Lower lobe of right lung (tissue), 2 donors: ENCODE data around the gene PPM1G. TPM values are rescaled to one million over a fixed set of nuclear protein-coding genes. Genes with fewer than 3 reads are reported as not detected.
"Not testable (repeated sequence)": the region's sequence is repeated elsewhere in the genome, so short reads cannot be mapped to it uniquely, and the experiment has no call there.

Experiments
- ATAC-seq, 2 donors: fragments of 200-7000 bp; cut with Tn5 transposase; one replicate each; pipeline ENCODE4 v1.9.1; 2020 to 2022; ENCODE audit warnings: mild to moderate bottlenecking in 2 of 2, moderate library complexity in 2 of 2
- DNase-seq: peaks from one replicate; pipeline ENCODE4 v3.0.0-alpha.2; 2020
- H3K27ac ChIP-seq: fragments of 200-600 bp; one replicate; pipeline ENCODE4 v1.8.0; 2022
- H3K27me3 ChIP-seq: fragments of 200-600 bp; one replicate; pipeline ENCODE4 v1.8.0; 2022; ENCODE audit warnings: low read depth
- H3K36me3 ChIP-seq: fragments of 200-600 bp; one replicate; pipeline ENCODE4 v1.8.0; 2022; ENCODE audit warnings: mild to moderate bottlenecking
- H3K4me1 ChIP-seq: fragments of 200-600 bp; one replicate; pipeline ENCODE4 v1.8.0; 2022
- H3K4me3 ChIP-seq: fragments of 200-600 bp; one replicate; pipeline ENCODE4 v1.8.0; 2022; ENCODE audit warnings: mild to moderate bottlenecking
- H3K9me3 ChIP-seq: fragments of 200-600 bp; one replicate; pipeline ENCODE4 v1.8.0; 2022
- CTCF ChIP-seq: fragments of 200-600 bp; IDR thresholded peaks from one replicate; pipeline ENCODE4 v1.8.0; 2022; ENCODE audit warnings: antibody characterized with exemption, mild to moderate bottlenecking
- intact Hi-C: fragments of 100-400 bp; cut with DNase I; formaldehyde crosslinking; loops from one replicate; pipeline ENCODE4 v1.11.0; 2022
- total RNA-seq: library from RNA; stranded (reverse); fragmentation: NEBNext Ultra II Directional; extraction: Animal tissue kit (Norgen Biotek cat#: 25700); gene quantifications from one replicate; pipeline ENCODE4 v1.2.1, GENCODE V29; 2021
- donor health status: DM: no; HTN: yes; CAD: no; lungs with severe emphysema.

The PPM1G gene
- total RNA-seq, 1 donor from 2014 or later, result 52.0 TPM

- intact Hi-C loops, result no loop called here
- peaks cover 28% of the 10 kb centered on the region for H3K4me1 ChIP-seq
- TF ChIP-seq CTCF, result no peak
- ATAC-seq (no peak), DNase-seq (no peak)
- H3K4me3 ChIP-seq, result no peak overlapping the region
- no peak overlapping the region for H3K27ac ChIP-seq
- no peaks in the 10 kb centered on the region for H3K9me3 ChIP-seq
- peaks cover 77% of the 10 kb centered on the region for H3K36me3 ChIP-seq
- H3K27me3 ChIP-seq, result no peaks in the 10 kb centered on the region
Observed at GRCh38 chr2:27435628-27436027, 26.2 kb upstream of the PPM1G start.

- Histone ChIP-seq H3K36me3 (peaks cover 34% of the 10 kb centered on the region), H3K4me1 (peaks cover 42% of the 10 kb centered on the region), H3K27me3 (no peaks in the 10 kb centered on the region), H3K4me3 (no peak overlapping the region), H3K27ac (no peak overlapping the region), H3K9me3 (no peaks in the 10 kb centered on the region)
- DNase-seq (no peak), ATAC-seq (no peak)
- TF ChIP-seq CTCF, result no peak
- intact Hi-C loops, result no loop called here
Observed at GRCh38 chr2:27431395-27431794, 22.0 kb upstream of the PPM1G start.

GRCh38 chr2:27428978-27429541, 19.7 kb upstream of the PPM1G start:
- ATAC-seq, result peak; percentile 95 to 96
- Histone ChIP-seq H3K9me3 (no peaks in the 10 kb centered on the region), H3K27me3 (no peaks in the 10 kb centered on the region), H3K4me3 (peak overlapping the region; percentile 98), H3K36me3 (peaks cover 11% of the 10 kb centered on the region), H3K4me1 (peaks cover 42% of the 10 kb centered on the region), H3K27ac (peak overlapping the region; percentile 99)
- no peak for TF ChIP-seq CTCF
- peak; percentile 92 for DNase-seq
- intact Hi-C loops, result no loop called here

- intact Hi-C loops, result no loop called here
- peak within 1 kb of the TSS; percentile 99 for H3K27ac ChIP-seq
- peak; percentile 95 for DNase-seq
- H3K9me3 ChIP-seq, result no peaks in the 10 kb centered on the region
- no peak for TF ChIP-seq CTCF
- peaks cover 4% of the 10 kb centered on the region for H3K36me3 ChIP-seq
- H3K4me3 ChIP-seq, result peak within 1 kb of the TSS; percentile 98
- ATAC-seq, result peak; percentile 98
- no peaks in the 10 kb centered on the region for H3K27me3 ChIP-seq
- peaks cover 42% of the 10 kb centered on the region for H3K4me1 ChIP-seq
Observed at GRCh38 chr2:27428213-27428977, 19.0 kb upstream of the PPM1G start, which contains the start of gene NRBP1. Gene NRBP1, plus strand, starts transcription at chr2:27428631. Its CDS starts 4,643 bp downstream, at chr2:27433274.

GRCh38 chr2:27427863-27428212, 18.4 kb upstream of the PPM1G start:
- intact Hi-C loops, result no loop called here
- H3K27me3 ChIP-seq, result no peaks in the 10 kb centered on the region
- peaks cover 36% of the 10 kb centered on the region for H3K4me1 ChIP-seq
- H3K4me3 ChIP-seq, result peak overlapping the region; percentile 98
- H3K27ac ChIP-seq, result peak overlapping the region; percentile 99
- H3K9me3 ChIP-seq, result no peaks in the 10 kb centered on the region
- DNase-seq (no peak), ATAC-seq (no peak)
- no peak for TF ChIP-seq CTCF
- no peaks in the 10 kb centered on the region for H3K36me3 ChIP-seq

GRCh38 chr2:27425039-27425438, 15.6 kb upstream of the PPM1G start:
- H3K9me3 ChIP-seq, intact Hi-C loops, H3K4me3 ChIP-seq, H3K27me3 ChIP-seq, DNase-seq, H3K36me3 ChIP-seq, H3K4me1 ChIP-seq, ATAC-seq, H3K27ac ChIP-seq: not testable (repeated sequence)
